ENCODE results near the gene KRTAP1-3. TPM values are rescaled to one million over a fixed set of nuclear protein-coding genes. Genes with fewer than 3 reads are reported as not detected.

KRTAP1-3 gene
- polyA plus RNA-seq, 1 donor (not counting 4 experiments of a cell fraction or from before 2014, with no cell fraction given), result not detected

GRCh38 chr17:41037853-41038350 lies 3.2 kb upstream of the KRTAP1-3 start:
- H2AFZ ChIP-seq (ENCODE audit: control insufficient read depth, low read length), result no peak overlapping the region
- FAIRE-seq (no peak), DNase-seq (ENCODE audit: low read depth, low spot score) (no peak)
- H3K9me3 ChIP-seq (ENCODE audit: control insufficient read depth, low read depth, low read length), result no peaks in the 10 kb centered on the region
- dilution Hi-C loops (cut with MboI; ENCODE audit: extremely low pct_ligation_motif_present, low sequenced_read_pairs), result no loop called here
- H3K9me1 ChIP-seq (ENCODE audit: control insufficient read depth, extremely low read depth, insufficient read depth, low read length), result no peaks in the 10 kb centered on the region
- no peaks in the 10 kb centered on the region for H3K79me2 ChIP-seq (ENCODE audit: control insufficient read depth, insufficient read depth, low read length)
- no peaks in the 10 kb centered on the region for H3K27me3 ChIP-seq (ENCODE audit: control insufficient read depth, extremely low read depth, insufficient read depth, low read length)
- H4K20me1 ChIP-seq (ENCODE audit: control insufficient read depth, extremely low read depth, insufficient read depth, low read length), result no peaks in the 10 kb centered on the region
- H3K4me1 ChIP-seq (ENCODE audit: control insufficient read depth, extremely low read depth, insufficient read depth, low read length), result no peaks in the 10 kb centered on the region
- TF ChIP-seq CTCF (optimal IDR thresholded peaks at IDR 0.05 in 1 of 3, IDR thresholded peaks at IDR 0.05 in 1 of 3, conservative IDR thresholded peaks at IDR 0.05 in 1 of 3; ENCODE audit: extremely low read depth in 1 of 3, insufficient read depth in 2 of 3, low read length in 3 of 3), result no peak
- TF ChIP-seq EZH2 (IDR thresholded peaks at IDR 0.05; ENCODE audit: low read length), result no peak
- H3K27ac ChIP-seq (ENCODE audit: control insufficient read depth, insufficient read depth, low read length), result no peak overlapping the region
- H3K4me3 ChIP-seq (ENCODE audit: control insufficient read depth in 2 of 3, extremely low read depth in 1 of 3, insufficient read depth in 2 of 3, low read depth in 1 of 3, low read length in 3 of 3), result no peak overlapping the region
- no peaks in the 10 kb centered on the region for H3K36me3 ChIP-seq (ENCODE audit: control insufficient read depth in 2 of 2, extremely low read depth in 1 of 2, insufficient read depth in 2 of 2, low read length in 2 of 2)
- H3K9ac ChIP-seq (ENCODE audit: control insufficient read depth, extremely low read depth, insufficient read depth, low read length), result no peak overlapping the region
- H3K4me2 ChIP-seq (ENCODE audit: control insufficient read depth, extremely low read depth, insufficient read depth, low read depth, low read length), result no peak overlapping the region

DNA sequence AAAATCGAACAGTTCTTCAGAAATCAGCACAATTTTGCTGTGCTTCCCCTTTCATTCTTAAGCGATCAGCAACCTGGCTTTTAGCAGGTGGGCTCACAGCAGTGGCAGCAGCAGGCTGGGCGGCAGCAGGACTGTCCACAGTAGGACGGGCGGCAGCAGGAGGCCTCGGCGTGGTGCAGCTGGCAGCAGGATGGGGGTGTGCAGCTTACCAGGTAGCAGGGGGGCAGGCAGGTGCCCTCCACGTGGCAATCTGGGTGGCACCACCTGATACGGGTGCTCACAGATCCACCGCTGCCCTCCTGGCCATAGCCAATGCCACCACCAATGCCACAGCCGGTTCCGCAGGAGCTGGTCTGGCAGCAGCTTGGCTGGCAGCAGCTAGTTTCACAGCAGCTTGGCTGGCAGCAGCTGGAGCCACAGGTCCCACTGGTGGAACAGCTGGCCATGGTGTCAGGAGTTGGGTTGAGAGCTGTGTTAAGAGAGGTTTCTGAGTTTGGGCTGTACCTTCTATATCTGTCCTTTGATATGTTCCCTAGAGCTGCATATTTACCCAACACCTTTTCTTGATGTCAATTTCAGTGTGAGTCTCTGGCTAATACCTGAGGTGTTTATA lies 4.9 kb downstream of the KRTAP1-3 start, which contains the start of gene KRTAP1-4:
Gene KRTAP1-4 (minus strand): TSS at position 563 of the 613 bp plus-strand sequence. CDS start 117 bp downstream, at position 446.
- no peaks in the 10 kb centered on the region for H3K36me3 ChIP-seq (ENCODE audit: control insufficient read depth in 2 of 2, extremely low read depth in 1 of 2, insufficient read depth in 2 of 2, low read length in 2 of 2)
- dilution Hi-C loops (cut with MboI; ENCODE audit: extremely low pct_ligation_motif_present, low sequenced_read_pairs), result no loop called here
- FAIRE-seq, result no peak

More for the DNA sequence above, 4.9 kb downstream of the KRTAP1-3 start, which contains the start of gene KRTAP1-4:
- no peaks in the 10 kb centered on the region for H3K79me2 ChIP-seq (ENCODE audit: control insufficient read depth, insufficient read depth, low read length)
- no peak within 1 kb of the TSS for H3K27ac ChIP-seq (ENCODE audit: control insufficient read depth, insufficient read depth, low read length)
- H3K4me2 ChIP-seq (ENCODE audit: control insufficient read depth, extremely low read depth, insufficient read depth, low read depth, low read length), result no peak within 1 kb of the TSS
- H3K9me3 ChIP-seq (ENCODE audit: control insufficient read depth, low read depth, low read length), result no peaks in the 10 kb centered on the region
- no peaks in the 10 kb centered on the region for H4K20me1 ChIP-seq (ENCODE audit: control insufficient read depth, extremely low read depth, insufficient read depth, low read length)
- no peak within 1 kb of the TSS for H2AFZ ChIP-seq (ENCODE audit: control insufficient read depth, low read length)
- H3K9me1 ChIP-seq (ENCODE audit: control insufficient read depth, extremely low read depth, insufficient read depth, low read length), result no peaks in the 10 kb centered on the region
- peaks cover 7% of the 10 kb centered on the region for H3K4me1 ChIP-seq (ENCODE audit: control insufficient read depth, extremely low read depth, insufficient read depth, low read length)
- TF ChIP-seq EZH2 (IDR thresholded peaks at IDR 0.05; ENCODE audit: low read length) (no peak), CTCF (optimal IDR thresholded peaks at IDR 0.05 in 1 of 3, IDR thresholded peaks at IDR 0.05 in 1 of 3, conservative IDR thresholded peaks at IDR 0.05 in 1 of 3; ENCODE audit: extremely low read depth in 1 of 3, insufficient read depth in 2 of 3, low read length in 3 of 3) (no peak)
- no peak within 1 kb of the TSS for H3K4me3 ChIP-seq (ENCODE audit: control insufficient read depth in 2 of 3, extremely low read depth in 1 of 3, insufficient read depth in 2 of 3, low read depth in 1 of 3, low read length in 3 of 3)
- H3K9ac ChIP-seq (ENCODE audit: control insufficient read depth, extremely low read depth, insufficient read depth, low read length), result no peak within 1 kb of the TSS
- H3K27me3 ChIP-seq (ENCODE audit: control insufficient read depth, extremely low read depth, insufficient read depth, low read length), result no peaks in the 10 kb centered on the region
- no peak for DNase-seq (ENCODE audit: low read depth, low spot score)

Measured in keratinocyte (primary cell).